GM21515 (cell line): ENCODE results near the gene NPHP3.
"Not testable (repeated sequence)": the region's sequence is repeated elsewhere in the genome, so short reads cannot be mapped to it uniquely, and the experiment has no call there.

Experiments
- ATAC-seq: cut with Tn5 transposase; IDR thresholded peaks from one replicate; pipeline ENCODE4 v1.9.1; 2021; ENCODE audit not compliant: unreplicated experiment

The NPHP3 gene

GRCh38 chr3:132722165-132723023, at the start of gene NPHP3:
NPHP3 (minus strand) TSS chr3:132722409; CDS start chr3:132722355, 54 bp downstream.
- ATAC-seq, result peak; percentile 78

- ATAC-seq, result no peak
Observed at GRCh38 chr3:132758740-132759139, 36.5 kb upstream of the NPHP3 start.

GRCh38 chr3:132756108-132756650, 34.0 kb upstream of the NPHP3 start:
- ATAC-seq, result no peak

GRCh38 chr3:132753946-132754345, 31.7 kb upstream of the NPHP3 start:
- no peak for ATAC-seq

DNA sequence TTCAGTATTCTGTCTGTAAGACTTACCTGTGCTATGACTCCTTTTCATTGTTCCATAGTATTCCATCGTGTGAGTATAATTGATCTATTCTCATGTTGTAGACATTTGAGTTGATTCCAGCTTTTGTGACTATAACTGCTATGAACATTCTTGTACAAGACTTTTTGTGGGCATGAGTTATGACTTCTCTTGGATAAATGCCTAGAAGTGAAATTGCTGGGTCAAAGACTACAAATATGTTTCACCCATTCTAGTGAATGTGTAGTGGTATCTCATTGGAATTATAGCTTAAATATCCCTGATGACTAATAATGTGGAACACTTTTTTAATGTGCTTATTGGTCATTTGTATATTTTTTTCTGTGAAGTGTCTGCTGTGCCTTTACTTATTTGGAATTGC, 27.6 kb upstream of the NPHP3 start:
- no peak for ATAC-seq

DNA sequence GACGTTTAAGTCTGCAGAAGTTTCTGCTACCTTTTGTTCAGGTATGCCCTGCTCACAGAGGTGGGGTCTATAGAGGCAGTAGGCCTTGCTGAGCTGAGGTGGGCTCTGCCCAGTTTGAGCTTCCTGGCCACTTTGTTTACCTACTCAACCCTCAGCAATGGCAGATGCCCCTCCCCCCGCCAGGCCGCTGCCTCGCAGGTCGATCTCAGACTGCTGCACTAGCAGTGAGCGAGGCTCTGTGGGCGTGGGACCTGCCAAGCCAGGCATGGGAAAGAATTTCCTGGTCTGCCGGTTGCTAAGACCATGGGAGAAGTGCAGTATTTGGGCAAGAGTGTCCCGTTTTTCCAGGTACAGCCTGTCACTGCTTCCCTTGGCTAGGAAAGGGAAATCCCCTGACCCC, 24.5 kb upstream of the NPHP3 start:
- ATAC-seq, result not testable (repeated sequence)

DNA sequence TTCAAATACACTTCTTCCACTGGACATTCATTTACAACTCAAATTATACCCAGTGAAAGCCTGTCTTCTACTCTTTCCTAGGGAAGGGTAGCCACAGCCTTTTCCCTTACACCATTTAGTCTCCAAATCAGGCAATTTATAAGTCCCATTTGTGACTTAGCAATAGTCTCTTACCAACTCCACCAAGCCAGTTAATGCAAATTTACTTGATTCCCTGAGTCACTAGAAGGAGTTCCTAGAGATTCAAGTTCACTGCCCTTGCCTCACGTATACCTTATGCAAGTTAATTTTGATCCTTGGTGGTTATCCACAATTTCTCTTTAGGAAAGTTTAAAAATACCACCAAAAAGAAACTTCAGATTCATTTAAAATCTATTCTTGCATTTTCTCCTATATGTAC, 16.1 kb upstream of the NPHP3 start:
- no peak for ATAC-seq

- no peak for ATAC-seq
Observed at GRCh38 chr3:132735589-132735988, 13.4 kb upstream of the NPHP3 start.

DNA sequence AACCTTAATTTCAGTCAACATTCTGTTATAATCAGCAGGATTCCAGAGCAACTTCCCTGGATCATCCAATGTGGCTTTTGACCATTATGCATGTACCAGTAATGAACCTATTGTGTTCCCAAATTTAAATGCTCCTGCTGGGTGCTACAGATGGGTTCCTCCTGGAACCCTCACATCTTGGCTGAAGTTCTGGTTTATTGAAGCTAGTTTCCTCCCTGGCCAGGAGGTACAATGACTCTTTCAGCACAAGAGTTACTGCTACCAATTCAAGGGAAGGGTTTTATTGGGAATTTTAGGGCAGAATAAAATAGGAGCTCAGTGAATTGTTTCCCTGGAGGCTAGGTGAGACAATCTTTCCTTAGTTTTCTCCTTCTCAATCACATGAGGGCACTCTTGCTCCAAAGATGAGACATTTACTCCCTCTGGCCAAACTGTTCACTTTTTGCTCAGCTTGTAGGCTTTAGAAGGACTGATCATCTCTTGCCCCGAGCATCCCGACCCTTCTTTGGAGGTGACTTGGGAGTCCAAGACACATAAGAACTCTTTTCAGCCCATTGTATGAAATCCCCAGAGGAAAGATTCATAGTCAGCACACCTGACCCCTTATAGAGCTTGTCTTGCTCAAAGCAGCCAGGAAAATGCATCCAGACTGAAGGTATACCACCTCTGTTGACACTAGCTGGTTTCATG, 8.8 kb upstream of the NPHP3 start:
- no peak for ATAC-seq

DNA sequence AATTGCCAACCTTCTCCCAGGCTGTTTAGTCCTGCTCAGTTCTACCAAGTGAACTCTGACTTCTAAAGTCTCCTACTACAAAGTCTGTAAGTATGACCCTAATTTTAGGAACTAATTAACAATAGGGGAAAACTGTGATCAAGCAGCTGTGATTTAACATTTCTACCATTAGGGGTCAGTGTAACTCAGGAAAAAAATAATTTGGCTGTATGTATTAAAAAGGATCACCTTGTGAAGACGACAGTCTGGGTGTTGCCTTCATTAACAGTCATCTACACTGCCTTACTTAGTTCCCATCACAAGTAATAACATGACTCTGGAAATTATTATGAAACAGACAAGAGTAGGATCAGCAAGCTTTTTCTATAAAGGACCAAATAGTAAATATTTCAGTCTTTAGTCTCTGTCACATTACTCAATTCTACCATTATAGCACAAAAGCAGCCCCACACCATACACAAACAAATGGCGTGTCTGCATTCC, 4.2 kb upstream of the NPHP3 start:
- no peak for ATAC-seq

- ATAC-seq, result no peak
Observed at GRCh38 chr3:132723024-132723950, 1.1 kb upstream of the NPHP3 start.

DNA sequence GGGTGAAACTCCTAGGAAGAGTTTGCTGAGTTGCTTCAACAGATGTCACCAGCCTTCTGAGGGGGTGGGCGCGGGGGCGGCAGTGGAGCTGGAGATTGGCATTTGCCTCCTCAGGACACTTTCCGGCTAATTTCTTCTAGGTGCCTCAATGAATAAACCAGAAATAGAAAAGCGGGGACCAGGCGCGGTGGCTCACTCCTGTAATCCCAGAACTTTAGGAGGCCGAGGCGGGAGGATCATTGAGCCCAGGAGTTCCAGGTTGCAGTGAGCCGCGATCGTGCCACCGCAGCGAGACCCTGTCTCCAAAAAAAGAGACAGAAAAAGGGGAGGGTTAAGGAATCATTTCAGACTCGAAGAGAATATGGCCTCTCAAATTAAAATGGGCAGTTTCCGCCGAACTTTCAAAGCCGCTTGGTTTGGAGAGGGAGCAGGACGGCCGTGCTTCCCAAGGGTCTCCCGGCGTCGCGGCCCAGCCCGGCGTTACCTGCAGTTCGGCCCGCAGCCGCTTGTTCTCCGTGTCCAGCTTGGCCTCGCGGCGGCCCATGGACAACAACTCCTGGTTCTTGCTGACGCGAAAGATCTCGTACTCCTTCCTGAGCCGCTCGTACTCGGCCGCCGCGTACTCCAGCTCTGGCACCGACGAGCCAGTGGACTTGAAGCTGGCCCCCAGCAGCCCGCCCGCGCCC, 587 bp downstream of the NPHP3 start:
- peak; percentile 20 for ATAC-seq

DNA sequence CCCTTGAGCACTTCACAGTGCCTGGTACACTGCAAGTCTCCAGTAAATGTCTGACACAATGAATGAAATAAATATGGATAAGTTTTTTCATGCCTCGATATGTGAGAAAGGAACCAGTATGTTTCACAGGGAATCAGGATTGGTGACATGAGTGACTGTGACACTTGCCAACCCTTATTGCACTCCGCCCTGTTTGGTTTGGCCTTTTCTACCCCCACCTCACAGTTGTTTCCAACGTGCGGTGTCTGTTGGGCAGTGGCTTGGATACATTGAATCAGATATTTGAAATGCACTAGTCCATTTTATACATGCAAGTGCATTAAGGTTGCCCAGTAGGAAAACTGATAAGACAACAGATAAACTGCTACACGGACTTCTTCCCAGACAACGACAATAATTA, 2.0 kb downstream of the NPHP3 start:
- ATAC-seq, result no peak

- no peak for ATAC-seq
Observed at GRCh38 chr3:132716372-132716771, 5.8 kb downstream of the NPHP3 start.

GRCh38 chr3:132713977-132714727, 8.1 kb downstream of the NPHP3 start:
- no peak for ATAC-seq

DNA sequence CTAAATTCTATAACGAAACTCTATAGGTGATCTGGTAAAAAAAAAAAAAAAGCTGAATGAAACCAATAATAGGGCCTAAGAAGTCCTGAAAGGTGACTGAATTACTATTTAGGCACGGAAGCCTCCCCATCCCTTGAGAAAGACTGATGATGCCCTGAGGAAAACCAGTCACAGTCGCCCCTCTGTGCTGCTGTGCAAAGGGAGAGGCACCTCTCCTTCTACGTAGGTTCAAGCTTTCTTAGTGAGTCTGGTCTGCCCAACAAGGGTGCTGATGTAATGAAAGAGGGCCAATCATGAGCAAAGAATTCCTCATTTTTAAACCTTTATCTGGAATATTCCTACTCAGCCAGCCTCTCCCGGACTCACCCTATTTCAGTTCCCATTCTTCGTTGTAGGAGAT, 11.9 kb downstream of the NPHP3 start:
- ATAC-seq, result no peak

- no peak for ATAC-seq
Observed at GRCh38 chr3:132709761-132710160, 12.4 kb downstream of the NPHP3 start.

GRCh38 chr3:132703733-132704132, 18.5 kb downstream of the NPHP3 start:
- no peak for ATAC-seq

GRCh38 chr3:132695422-132695821, 26.8 kb downstream of the NPHP3 start:
- ATAC-seq, result no peak

DNA sequence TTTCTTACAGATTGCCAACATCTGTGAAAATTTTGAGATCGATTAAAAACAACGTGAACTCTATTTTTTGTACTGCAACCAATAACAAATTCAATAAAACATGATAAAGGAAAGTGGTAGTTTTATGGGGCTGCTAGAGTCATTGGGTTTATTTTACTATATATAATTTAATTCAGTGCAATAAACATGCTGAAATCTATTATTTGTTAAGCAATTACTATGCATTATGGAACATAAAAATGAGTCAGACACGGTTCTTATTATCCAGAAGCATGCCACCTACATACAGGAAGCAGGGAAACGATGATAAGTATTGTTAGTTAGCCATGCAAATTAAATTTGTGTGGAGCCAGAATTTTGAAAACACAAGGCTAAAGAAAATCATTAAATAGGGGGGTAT, 27.2 kb downstream of the NPHP3 start:
- ATAC-seq, result no peak
